ENCODE results near the gene ATP8A2.

DNA sequence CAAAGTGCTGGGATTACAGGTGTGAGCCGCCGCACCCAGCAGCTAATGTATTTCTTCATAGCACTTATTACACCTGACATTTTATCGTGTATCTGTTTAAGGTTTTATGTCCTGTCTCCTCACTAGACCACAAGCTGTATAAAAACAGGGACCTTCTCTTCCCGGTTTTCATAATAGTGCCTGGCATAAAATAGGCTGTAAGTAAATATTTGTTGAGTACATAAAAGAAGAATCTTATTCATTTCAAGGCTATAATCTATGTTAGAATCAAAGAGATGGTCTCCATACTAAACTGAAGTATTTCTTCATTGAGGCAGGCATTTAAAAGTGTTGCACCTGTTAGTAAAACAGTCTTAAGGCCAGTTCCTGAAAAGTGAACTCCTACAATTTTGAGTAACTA lies 486.1 kb downstream of the ATP8A2 start:
- TF ChIP-seq, protein P1, sequence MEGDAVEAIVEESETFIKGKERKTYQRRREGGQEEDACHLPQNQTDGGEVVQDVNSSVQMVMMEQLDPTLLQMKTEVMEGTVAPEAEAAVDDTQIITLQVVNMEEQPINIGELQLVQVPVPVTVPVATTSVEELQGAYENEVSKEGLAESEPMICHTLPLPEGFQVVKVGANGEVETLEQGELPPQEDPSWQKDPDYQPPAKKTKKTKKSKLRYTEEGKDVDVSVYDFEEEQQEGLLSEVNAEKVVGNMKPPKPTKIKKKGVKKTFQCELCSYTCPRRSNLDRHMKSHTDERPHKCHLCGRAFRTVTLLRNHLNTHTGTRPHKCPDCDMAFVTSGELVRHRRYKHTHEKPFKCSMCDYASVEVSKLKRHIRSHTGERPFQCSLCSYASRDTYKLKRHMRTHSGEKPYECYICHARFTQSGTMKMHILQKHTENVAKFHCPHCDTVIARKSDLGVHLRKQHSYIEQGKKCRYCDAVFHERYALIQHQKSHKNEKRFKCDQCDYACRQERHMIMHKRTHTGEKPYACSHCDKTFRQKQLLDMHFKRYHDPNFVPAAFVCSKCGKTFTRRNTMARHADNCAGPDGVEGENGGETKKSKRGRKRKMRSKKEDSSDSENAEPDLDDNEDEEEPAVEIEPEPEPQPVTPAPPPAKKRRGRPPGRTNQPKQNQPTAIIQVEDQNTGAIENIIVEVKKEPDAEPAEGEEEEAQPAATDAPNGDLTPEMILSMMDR (IDR thresholded peaks at IDR 0.05): no peak
- no peak for TF ChIP-seq EP300 (IDR thresholded peaks at IDR 0.05)
- no peak for TF ChIP-seq POLR2AphosphoS5 (IDR thresholded peaks at IDR 0.05)
